ENCODE data around the gene TOP3B. TPM values are rescaled to one million over a fixed set of nuclear protein-coding genes. Genes with fewer than 3 reads are reported as not detected.

TOP3B gene
- total and polyA plus RNA-seq, 2 experiments from 2014 or later, result 35.7 to 77.7 TPM

- TF ChIP-seq ZNF462 (CRISPR knock-in tag; IDR thresholded peaks at IDR 0.05), result no peak
- TF ChIP-seq CTCF (conservative IDR thresholded peaks at IDR 0.05; ENCODE audit: low read depth in 2 of 2), result no peak
- no peak for TF ChIP-seq ZNF114 (CRISPR knock-in tag; IDR thresholded peaks at IDR 0.05)
- TF ChIP-seq NANOG (IDR thresholded peaks at IDR 0.05; ENCODE audit: borderline replicate concordance), result no peak
- TF ChIP-seq EZH2 (IDR thresholded peaks at IDR 0.05; ENCODE audit: low read depth, unreplicated experiment), result no peak
- TF ChIP-seq STAT1 (IDR thresholded peaks at IDR 0.05; ENCODE audit: unreplicated experiment), result no peak
- TF ChIP-seq ETS1 (IDR thresholded peaks at IDR 0.05), result no peak
Observed at GRCh38 chr22:21961127-21961867, 21.3 kb downstream of the TOP3B start (continued).

Measured in GM23338 (cell line).